A673 (cell line): ENCODE results near the gene TP53I13. TPM values are rescaled to one million over a fixed set of nuclear protein-coding genes. Genes with fewer than 3 reads are reported as not detected.
A peak's percentile ranks its signal among the peaks of the same experiment; 100 is the strongest.

Source experiments
- BruUV-seq: library from RNA; stranded (reverse); fragments of 400-500 nt; replicated peaks from 2 replicates; lab custom pipeline; 2021; lab: Mats Ljungman, UMichigan
- CTCF ChIA-PET: fragments of 300-600 bp; sonication (Branson Sonifier 250); formaldehyde crosslinking; loops from one replicate; lab custom pipeline; 2022; ENCODE audit warnings: antibody characterized with exemption; lab: Charles Lee
- POLR2A ChIA-PET: fragments of 300-600 bp; sonication (Branson Sonifier 250); formaldehyde crosslinking; loops from one replicate; lab custom pipeline; 2022; ENCODE audit warnings: antibody characterized with exemption; ENCODE audit not compliant: low non-redundant PET; lab: Charles Lee
- DNase-seq: peaks from one replicate; pipeline ENCODE4 v3.0.0-alpha.2; 2015; ENCODE audit warnings: low spot score
- H3K27ac ChIP-seq: fragments of 200-600 bp; sonication (generic); 2 replicates; pipeline ENCODE4 v1.5.1; 2016; ENCODE audit warnings: mixed run types, low read depth, mild to moderate bottlenecking, mixed read lengths, antibody characterized with exemption, low read length; ENCODE audit not compliant: poor library complexity, severe bottlenecking
- H3K27me3 ChIP-seq: fragments of 200-600 bp; sonication (generic); replicated peaks from 2 replicates; pipeline ENCODE4 v1.6.1; 2017; ENCODE audit warnings: mixed run types, low read depth, mild to moderate bottlenecking, mixed read lengths, antibody characterized with exemption, low read length; ENCODE audit not compliant: insufficient read depth, poor library complexity
- H3K36me3 ChIP-seq: fragments of 200-600 bp; sonication (generic); 2 replicates; pipeline ENCODE4 v1.6.1; 2016; ENCODE audit warnings: mixed run types, mild to moderate bottlenecking, mixed read lengths, antibody characterized with exemption, low read length; ENCODE audit not compliant: insufficient read depth, poor library complexity, severe bottlenecking
- H3K4me1 ChIP-seq: fragments of 200-600 bp; sonication (generic); 2 replicates; pipeline ENCODE4 v1.6.1; 2017; ENCODE audit warnings: mixed run types, mild to moderate bottlenecking, mixed read lengths, antibody characterized with exemption, low read length; ENCODE audit not compliant: insufficient read depth, poor library complexity, severe bottlenecking
- H3K4me3 ChIP-seq: fragments of 200-600 bp; sonication (generic); 2 replicates; pipeline ENCODE4 v1.5.1; 2016; ENCODE audit warnings: low read depth, mixed run types, mild to moderate bottlenecking, mixed read lengths, low read length; ENCODE audit not compliant: poor library complexity, severe bottlenecking
- H3K9me3 ChIP-seq: fragments of 200-600 bp; sonication (generic); 2 replicates; pipeline ENCODE4 v1.6.1; 2016; ENCODE audit warnings: mixed run types, low read depth, mild to moderate bottlenecking, mixed read lengths, antibody characterized with exemption, low read length; ENCODE audit not compliant: poor library complexity, severe bottlenecking
- CTCF ChIP-seq: fragments of 300-800, 200-600 bp; sonication (generic); conservative IDR thresholded peaks from 2 replicates; pipeline ENCODE4 v1.5.1; 2017; ENCODE audit warnings: low read depth, mild to moderate bottlenecking, antibody characterized with exemption, low read length, moderate library complexity, mixed read lengths
- EZH2 ChIP-seq: fragments of 200-600 bp; sonication (generic); IDR thresholded peaks from 2 replicates; pipeline ENCODE4 v1.6.1; 2017; ENCODE audit warnings: borderline replicate concordance, low read depth, mild to moderate bottlenecking, mixed read lengths, antibody characterized with exemption, low read length; ENCODE audit not compliant: poor library complexity, severe bottlenecking
- intact Hi-C: fragments of 100-400 bp; cut with micrococcal nuclease; formaldehyde crosslinking; loops from one replicate; pipeline ENCODE4 v1.10.0; 2022; ENCODE audit not compliant: unreplicated experiment
- total RNA-seq: library from RNA; stranded (reverse); gene quantifications from 2 replicates; pipeline ENCODE4 v1.2.3, GENCODE V29; 2021

Gene TP53I13
- total RNA-seq, 1 experiment from 2014 or later, result 34.6 TPM

GRCh38 chr17:29591737-29592608 is 23.5 kb downstream of the TP53I13 start:
- H3K36me3 ChIP-seq, result no peaks in the 10 kb centered on the region
- peak overlapping the region; percentile 83 for H3K27ac ChIP-seq
- no TSS peak for BruUV-seq
- ChIA-PET POLR2A (interaction anchor here (0.6 to 1.0 kb wide), 5 partner anchors 12 to 25 kb away, joined by 3 to 17 read pairs (median 4); partner anchors contain the start of gene ABHD15), CTCF (interaction anchor here (0.5 to 2.6 kb wide), 15 partner anchors 13 to 886 kb away, joined by 3 to 16 read pairs (median 4); no protein-coding TSS in a partner anchor)
- intact Hi-C loops, result loop anchor here (1.0 kb wide), 2 partner anchors 12 to 24 kb away; partner anchors contain the start of gene TP53I13
- H3K4me3 ChIP-seq, result peak overlapping the region; percentile 97
- H3K9me3 ChIP-seq, result no peaks in the 10 kb centered on the region
- TF ChIP-seq CTCF, result peak; percentile 99
- no peak for TF ChIP-seq EZH2
- H3K27me3 ChIP-seq, result no peaks in the 10 kb centered on the region
- DNase-seq, result peak; percentile 98
- peaks cover 72% of the 10 kb centered on the region for H3K4me1 ChIP-seq

GRCh38 chr17:29592850-29593551 is 24.5 kb downstream of the TP53I13 start, which contains the start of gene ANKRD13B:
TSS of gene ANKRD13B (plus strand) at chr17:29593132. CDS start at chr17:29593622, 490 bp downstream.
- no TSS peak for BruUV-seq
- ChIA-PET CTCF (interaction anchor here (0.9 to 2.6 kb wide), 5 partner anchors 23 to 444 kb away, joined by 3 to 16 read pairs (median 9); no protein-coding TSS in a partner anchor), POLR2A (interaction anchor here (0.6 kb wide), 4 partner anchors 24 to 447 kb away, joined by 3 to 17 read pairs (median 4); no protein-coding TSS in a partner anchor)
- Histone ChIP-seq H3K4me1 (peaks cover 72% of the 10 kb centered on the region), H3K9me3 (no peaks in the 10 kb centered on the region), H3K27ac (peak within 1 kb of the TSS; percentile 90), H3K4me3 (peak within 1 kb of the TSS; percentile 97), H3K27me3 (no peaks in the 10 kb centered on the region), H3K36me3 (no peaks in the 10 kb centered on the region)
- intact Hi-C loops, result no loop called here
- TF ChIP-seq EZH2, result no peak
- no peak for TF ChIP-seq CTCF
- DNase-seq, result peak; percentile 82
